Activated gamma-delta T cell treated with Interleukin-2 at 50 U/mL for 16 hours (primary cell): ENCODE results near the gene IFNK.

ENCODE experiments used
- DNase-seq: peaks from one replicate; pipeline ENCODE4 v3.0.0-alpha.2; 2020

Gene IFNK

DNA sequence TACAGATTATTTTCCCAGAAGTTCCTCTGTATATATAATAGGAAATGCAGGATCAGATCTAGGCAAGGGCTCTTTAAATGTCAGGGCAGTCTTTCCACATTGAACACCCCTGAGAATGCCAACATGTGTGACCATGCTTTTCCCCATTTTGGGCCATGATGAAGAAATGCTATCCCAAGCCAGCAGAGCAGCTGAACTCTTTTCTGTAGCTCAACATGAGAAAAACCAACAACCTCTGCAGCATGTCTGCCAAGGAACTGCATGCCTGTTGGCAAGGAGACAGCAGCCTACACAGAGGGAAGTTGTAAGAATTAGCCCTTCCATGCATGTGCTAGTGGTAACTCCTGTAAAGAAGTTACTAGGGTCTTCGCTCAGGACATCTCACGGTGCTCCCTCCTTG is 9.5 kb upstream of the IFNK start:
- DNase-seq = no peak

DNA sequence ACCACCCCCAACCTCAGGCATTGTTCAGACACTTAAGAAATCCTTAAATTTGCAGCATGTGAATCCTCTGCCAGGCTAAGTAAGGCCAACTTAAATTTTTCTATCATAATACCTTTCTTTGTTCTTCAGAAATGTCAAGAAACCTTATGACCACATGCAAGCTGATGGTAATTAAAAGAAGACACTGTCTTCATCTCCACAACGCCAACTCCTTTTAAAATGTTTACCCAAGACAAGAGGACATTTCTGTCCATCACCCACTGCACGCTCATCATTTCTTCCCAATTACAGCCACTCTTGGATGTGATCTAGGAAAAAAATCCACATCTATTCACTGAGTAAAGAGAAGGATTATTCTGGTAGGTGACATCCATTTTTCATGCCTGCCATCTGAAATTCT is 6.1 kb upstream of the IFNK start:
- DNase-seq = no peak

DNA sequence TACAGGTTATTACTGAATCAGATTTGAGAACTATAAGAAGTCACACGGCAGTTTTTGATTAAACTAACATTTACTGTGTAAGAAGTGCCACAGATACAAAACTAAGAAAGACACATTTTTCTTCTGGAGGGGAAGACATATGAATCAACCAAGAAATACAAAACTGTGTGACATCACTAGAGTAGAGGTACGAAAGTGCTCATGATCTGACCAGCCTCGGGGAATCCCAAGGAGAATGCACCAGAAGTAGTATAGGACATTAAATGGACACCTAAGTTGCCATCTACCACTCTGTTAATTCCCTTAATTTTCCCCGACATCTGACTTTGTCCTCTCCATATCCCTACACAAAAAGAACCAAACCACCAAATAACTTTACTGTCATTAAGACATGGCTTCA is 5.3 kb upstream of the IFNK start:
- DNase-seq = no peak

DNA sequence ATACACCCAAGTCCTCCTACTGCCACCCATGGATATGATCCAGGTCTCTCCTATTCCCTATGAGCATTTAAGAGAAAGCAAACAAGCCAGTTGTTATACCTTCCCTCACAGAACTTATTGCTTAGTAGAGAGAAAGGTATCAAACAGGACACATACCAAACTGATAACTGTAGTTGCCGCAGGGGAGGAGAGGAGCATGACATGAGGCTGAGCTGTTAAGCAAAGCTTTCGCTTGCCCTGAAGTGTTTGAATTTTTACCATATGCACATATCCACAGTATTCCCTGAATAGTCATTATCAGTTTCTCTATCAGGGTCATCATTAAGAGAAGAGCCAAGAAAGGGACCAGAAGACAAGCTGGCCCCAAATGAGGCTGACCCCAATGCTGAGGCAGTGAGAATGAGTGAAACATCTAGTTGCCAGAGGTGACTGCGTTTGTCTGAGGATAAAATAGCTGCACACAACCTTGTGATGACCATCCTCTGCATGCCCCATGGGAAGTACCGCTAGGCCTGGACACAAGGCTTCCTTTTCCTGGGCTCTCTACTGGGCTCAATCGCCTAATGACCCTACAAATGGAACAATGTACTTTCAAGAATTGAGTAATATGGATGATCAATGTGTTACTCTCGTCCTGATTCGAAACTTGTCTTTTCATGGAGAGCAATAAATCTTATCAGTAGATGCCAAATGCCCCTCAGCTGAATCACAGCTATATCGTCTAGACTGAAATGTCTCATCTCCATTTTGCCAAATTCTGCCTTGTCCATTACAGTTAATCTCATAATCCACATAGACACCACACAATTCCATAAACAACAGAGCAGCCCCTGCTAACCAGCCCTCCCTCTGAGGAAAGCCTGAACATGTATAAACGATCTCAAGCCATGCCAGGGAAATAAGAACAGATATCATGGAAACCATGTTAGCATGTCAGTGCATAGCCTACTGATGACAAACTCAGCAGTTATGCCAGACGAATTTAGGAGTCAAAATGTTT is 4.3 kb upstream of the IFNK start:
- no peak for DNase-seq

DNA sequence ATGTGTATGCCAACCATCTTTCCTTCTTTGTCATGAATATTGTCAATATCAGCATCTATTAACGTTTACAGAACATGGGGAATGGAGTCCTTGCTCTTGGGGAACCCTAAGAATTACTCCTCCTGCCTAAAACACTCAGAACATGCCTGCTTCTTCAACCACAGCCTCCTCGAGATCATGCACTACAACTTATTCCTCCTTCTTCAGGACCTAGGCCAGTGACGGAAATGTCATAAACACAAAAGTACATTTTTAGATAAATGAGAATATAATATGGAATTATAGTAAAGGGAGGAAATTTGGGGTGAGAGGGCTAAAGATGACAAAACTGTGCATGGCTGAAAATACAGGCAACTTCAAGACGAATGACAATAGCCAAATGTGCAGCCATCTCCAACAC is 3.1 kb upstream of the IFNK start:
- DNase-seq = no peak

DNA sequence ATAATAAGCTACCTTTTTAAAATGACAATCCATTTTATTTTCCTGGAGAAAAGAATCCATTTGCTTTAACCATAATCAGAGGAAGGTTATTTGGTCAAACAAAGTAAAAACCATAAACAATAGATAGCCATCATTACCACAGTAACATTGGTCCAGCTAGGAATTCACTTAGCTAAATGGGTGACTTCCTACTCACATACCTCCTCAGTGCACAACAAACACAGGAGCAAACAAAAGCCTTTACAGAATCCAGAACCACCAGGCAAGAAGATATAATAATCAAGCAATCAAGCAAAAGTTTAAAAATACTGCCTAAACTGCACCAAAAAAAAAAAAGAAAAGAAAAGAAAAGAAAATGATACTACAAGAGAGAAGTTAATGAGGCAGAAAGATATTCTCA is 949 bp upstream of the IFNK start:
- no peak for DNase-seq

DNA sequence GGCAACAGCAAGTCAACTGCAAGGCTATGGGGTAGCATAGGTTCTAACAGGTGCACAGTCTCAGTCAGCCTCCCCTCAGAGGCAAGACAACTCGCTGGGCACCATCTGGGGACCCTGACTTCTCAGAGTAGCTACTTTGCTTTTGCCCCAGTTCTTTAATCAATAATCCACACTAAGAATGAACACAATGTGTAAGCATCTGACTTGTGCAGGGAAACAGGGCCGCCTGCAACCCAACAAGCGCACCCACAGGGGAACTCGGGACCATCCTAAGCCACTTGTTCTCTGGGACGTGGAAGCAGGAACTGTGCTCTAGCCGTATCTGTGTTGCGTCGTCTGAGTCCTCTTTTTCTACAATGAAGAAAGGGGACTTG is 3.6 kb downstream of the IFNK start:
- DNase-seq = no peak

DNA sequence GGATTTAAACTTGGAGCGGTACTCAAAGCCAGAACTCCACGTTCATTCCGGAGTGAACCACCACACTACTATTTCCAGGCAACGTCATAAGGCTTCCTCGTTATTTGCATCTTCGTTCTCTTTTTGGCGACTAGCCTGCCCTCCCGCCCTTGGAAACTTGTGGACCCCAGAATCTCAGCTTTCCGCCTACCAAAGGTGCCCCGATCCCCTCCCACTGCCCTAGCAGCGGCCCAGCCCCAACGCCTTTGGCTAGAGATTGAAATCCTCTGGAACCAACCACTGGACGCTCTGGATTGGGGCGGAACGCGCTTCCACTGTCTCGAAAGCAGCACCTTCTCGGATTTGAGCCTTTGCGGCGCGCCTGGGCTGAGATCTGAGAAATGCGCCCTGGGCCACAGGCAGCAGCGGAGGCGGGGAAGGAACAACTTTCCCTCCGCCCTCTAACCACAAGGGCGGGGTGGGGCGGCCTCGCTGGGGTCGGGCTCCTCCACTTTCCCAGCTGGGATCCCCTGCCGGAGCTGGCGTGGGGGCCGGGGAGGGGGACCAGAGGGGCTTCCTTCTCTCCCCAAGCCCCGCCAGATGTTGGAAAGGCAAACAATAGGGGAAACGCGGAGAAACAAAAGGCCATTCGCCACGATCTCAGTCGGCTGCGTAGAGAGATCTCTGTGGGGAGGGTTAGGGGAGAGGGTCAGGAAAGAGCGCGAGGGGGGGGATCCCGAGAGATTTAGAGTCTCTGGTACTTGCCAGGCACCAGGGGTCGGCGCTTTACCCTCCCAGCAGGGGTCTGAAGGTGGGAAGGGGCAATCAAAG is 4.2 kb downstream of the IFNK start:
- peak; percentile 34 for DNase-seq

DNA sequence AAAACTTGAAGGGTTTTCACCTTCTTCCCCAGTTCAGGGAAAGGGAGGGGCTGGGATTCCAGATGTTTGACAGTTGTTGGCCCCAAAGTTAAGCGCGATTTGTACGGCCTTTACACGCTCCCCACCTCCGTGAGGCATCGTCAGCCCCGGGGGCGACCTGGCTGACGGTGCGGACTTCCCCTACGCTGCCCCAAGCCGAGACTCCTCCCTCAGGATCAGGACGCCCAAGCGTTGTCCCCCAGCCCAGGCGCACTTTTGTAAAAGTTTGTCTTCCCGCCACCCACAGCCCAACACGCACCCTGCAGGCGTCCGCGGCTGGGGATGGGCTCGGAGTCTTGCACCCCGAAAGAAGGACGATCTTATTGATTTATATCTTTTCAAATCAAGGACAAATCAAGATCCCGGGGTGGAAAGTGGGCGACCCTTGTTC is 4.8 kb downstream of the IFNK start:
- peak; percentile 14 for DNase-seq

DNA sequence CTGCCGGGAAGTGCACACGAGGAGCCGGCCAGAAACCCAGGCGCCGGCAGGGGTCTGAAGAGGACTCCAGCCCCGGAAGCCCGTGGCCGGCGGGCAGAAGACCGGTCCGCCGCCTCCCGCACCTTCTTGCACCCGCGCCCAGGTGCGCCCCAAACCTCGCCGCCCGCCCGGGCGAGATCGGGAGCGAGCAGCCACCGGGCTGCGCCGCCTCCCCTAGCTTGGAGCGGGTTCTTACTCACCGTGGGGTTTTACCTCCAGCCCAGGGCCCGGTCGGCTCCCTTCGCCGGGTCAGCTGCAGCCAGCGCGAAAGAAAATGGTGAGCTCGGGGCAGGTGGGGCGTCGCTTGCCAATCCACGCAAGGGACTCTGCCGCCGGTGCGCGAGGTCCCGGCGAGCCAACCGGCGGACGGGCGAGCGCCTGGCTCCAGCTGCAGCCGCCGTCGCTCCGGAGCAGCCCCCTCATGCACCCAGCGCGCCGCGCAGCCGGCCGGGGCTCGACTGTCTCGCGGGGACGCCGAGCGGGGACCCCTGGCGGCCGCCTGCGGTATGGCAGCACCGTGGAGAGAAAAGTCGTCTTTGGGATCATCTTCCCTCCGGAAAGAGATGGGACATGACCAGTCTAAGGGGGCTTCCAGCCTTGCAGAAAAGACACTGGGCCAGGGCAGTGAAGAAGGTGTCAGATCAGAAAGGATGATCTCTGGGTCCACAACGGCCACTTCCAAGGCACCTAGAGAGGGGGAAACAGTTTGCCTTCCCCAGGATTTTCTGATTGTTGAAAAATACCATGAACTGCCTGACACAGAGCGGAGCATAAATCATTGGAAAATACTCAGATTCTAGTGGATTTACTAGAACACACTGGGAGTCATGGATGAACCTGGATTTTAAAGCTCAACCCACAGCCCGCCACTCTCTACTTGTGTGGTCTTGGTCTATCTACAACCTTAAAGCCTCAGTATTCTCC is 5.5 kb downstream of the IFNK start, which contains the start of gene MOB3B:
Gene MOB3B (minus strand): TSS at position 499 of the 963 bp plus-strand sequence. CDS start 74,264 bp downstream, outside the sequence.
- DNase-seq = peak; percentile 76

DNA sequence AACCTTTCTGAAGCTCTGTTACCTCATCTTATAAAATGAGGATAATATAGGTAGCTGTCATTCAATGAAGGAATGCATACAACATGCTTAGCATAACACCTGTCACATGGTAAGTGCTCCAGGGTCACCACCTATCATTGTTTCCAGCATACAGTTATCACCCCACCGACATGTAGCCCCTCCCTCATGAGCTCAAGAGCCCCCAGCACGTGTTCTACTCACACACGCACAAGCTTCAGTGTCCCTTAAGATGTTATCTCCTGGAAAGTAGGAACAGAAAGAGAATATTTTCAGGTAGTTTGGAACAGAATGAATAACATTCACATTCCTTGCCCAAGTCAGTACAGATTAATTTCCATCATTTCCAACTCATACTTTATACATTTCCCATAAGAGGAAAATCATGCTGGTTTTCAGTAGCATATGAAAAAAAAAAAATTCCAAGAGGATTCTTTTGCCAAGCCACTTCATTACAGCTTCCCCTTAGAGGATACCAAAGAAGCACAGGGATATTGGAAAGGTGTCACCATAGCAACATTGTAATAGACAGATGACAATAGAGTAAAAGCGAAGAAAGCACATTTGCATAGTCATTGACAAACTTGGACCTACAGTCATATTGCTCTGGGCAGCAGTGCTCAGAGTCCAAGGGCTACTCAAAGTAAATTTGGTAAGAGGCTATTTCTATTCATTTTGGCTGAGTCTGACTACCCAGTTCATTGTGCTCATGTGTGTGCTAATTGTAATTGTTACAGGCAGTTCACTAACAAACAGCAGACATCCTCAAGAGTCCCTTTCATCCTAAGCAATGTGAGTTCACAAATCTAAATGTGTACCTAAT is 7.0 kb downstream of the IFNK start:
- no peak for DNase-seq

DNA sequence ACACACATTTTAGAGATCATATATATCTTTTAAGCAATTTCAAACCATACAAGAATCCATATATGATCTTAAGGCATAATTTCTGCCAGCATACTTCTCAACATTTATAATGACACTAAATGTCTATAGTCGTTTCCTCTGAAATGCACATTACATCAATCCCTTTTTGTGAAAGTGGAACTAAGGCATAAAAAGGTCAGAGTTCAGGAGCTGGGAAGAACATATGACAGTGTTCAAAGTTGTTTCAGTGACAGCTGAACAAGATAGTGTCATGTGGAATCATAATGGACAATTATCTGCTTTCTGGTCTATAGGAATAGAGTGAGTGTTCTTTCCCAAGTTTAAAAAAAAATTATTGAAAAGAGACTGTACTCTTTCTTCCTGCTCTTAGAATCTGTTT is 8.0 kb downstream of the IFNK start:
- no peak for DNase-seq

DNA sequence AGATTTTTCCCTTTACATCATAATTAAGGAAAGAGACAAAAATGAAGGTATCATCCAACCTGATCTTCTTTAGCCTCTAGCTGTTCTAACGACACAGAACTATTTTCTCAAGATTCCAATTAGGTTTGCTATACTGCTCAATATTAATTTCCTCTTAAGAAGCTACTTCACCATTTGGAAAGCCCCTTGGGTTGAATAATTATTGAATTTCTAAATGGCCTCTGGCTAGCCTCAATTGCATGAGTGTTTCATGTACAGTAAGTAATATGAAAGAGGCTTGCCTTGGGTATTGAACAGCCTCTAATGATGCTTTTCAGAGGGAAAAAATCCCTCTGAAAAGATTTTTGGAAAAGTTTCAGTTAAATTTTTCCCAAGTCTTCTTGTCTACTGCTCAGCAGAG is 9.2 kb downstream of the IFNK start:
- DNase-seq = no peak

DNA sequence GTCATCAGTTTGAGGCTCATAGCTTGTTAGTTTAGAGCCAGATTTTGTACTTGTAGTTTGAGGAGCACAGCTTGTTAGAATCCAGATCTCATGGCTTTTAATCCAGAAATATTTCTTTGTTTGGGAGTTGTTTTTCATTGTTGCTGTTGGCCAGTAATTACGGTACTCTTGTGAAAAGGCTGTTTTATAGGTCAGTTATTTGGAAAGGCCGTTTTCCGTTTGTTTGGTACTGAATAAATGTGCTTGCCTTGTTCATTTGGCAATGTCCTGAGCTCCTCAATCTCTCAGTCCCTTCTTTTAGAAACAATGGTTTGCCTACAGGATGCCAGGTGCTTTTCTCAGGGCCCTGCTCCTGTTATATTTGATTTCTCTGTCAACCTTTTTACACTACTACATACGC is 10.0 kb downstream of the IFNK start:
- DNase-seq = no peak

DNA sequence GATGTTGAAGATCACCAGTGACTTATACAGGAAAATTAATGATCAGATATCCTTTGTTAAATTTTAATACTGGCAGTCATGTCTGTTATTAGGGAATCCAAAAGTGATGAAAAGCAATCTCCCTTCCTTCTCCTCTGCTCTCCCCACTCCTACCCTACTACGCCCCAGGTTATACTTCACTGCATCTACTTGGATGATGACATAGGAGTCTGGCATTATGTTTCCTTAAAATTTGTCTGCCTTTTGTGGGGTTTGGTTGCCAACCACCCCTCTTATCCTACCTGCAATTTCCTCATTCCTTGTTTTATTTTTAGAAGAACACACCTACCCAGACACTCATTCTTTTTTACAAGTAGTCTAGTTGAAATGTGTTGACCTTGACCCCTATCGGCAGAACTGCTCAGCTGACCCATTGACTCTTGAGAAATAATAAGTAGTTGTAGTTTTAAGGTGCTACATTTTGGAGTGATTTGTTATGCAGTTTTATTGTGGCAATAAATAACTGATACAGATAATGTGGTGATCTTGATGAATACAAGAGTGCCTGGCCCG is 10.6 kb downstream of the IFNK start:
- DNase-seq = no peak

DNA sequence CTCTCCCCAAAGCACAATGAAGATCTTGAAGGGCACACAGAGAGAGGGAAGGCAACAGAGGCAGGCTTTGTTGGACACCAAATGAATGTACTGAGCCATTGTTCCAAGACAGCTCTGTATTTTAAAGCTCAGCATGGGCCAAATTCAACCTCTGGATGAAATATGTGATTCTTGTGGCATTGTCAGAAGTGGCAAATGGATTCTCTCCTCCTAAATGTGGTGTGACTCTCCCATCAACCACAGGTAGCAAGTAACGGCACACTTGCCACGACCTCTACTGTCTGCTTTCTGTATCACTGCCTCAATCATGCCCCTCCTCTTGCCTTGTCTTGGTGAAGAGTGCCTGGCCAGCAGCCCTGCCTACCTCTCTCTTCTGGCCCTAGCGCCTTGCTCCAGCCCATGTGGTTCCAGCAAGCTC is 11.6 kb downstream of the IFNK start:
- DNase-seq = no peak

DNA sequence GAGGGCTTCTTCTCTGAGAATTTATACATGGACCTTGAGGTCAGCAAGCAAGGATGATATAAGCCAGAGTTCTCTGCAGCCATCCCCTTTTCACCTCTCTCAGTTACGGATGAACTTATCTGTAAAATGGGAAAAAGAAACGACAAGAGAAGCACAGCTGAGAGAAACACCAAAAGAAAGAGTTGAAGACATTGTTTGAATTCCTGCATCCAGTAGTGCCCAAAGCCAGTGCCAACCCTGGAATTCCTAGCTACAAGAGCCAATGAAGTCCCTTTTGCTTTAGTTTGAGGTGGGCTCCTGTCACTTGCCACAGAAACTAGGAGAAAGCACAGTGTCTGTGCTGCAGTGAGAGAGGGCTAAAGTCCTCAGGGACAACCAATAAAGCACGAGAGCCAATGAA is 12.1 kb downstream of the IFNK start:
- no peak for DNase-seq

DNA sequence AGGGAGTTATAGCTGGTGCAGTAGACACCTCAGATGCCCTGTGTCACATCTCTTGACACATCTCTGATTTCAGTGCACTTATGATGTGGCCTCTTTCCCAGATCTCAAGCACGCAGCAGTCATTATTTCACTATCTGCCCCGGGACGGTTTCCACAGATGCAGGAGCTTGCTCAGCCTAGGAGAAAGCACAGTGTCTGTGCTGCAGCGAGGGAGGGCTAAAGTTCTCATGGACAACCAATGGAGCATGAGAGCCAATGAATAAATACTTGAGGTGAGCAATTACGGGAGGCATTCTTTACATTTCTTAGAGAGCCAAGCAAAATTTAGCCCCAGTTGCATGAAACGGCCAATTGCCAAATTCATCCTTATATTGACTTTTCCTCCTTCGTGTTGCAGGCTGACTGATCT is 12.9 kb downstream of the IFNK start:
- DNase-seq = no peak

DNA sequence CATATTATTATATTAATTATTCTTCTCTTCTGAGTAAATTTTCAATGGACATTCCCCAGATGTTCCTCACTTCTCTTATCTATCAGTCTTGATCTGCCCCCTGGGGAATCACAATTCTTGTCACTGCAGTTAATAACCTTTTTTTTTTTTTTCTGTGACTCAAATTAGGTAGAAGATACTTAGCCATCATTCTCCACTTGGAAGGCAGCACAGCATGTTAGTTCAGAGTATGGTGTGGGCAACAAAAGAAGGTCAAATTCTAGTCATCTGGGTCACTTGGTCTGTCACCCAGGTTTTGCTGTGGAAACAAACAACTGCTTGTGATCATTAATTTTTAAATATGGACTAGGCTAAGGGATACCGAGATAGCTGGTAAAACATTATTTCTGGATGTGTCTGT is 13.7 kb downstream of the IFNK start:
- DNase-seq = no peak

DNA sequence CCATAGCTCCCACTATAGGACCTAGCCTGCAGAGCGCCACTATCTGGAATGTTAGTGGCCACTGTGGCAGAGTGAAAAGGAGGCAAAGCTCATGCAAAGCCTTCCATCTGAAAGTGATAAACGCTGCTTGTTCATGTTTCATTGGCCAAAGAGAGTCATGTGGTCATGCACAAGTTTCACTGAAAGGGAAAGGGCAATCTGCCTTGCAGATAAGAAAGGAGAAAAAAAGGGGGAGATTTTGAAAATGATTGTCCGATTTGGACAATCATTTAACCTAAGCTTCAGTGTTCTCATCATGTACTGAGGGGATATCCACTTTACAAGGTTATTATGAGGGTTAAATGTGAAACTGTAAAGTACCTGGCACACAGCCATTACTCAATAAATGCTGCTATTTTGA is 14.6 kb downstream of the IFNK start:
- DNase-seq = no peak
